LHCN-M2 (cell line): ENCODE results near the gene MYH7. TPM values are rescaled to one million over a fixed set of nuclear protein-coding genes. Genes with fewer than 3 reads are reported as not detected.
"Not testable (repeated sequence)": the region's sequence is repeated elsewhere in the genome, so short reads cannot be mapped to it uniquely, and the experiment has no call there.

Experiments
- DNase-seq: peaks from one replicate; pipeline ENCODE4 v3.0.0-alpha.2; 2012; ENCODE audit warnings: low read depth
- total RNA-seq: library from RNA; depleted of rRNA; stranded (reverse); fragments of >200 nt; gene quantifications from 2 replicates; pipeline ENCODE4 v1.2.3, GENCODE V29; 2014

The MYH7 gene
- total RNA-seq, 1 experiment from 2014 or later = 0.17 TPM

- no peak for DNase-seq
Measured at GRCh38 chr14:23407516-23408306, 27.7 kb downstream of the MYH7 start, which contains the start of gene MYH6. Gene MYH6, minus strand, starts transcription at chr14:23408273. Its CDS starts 1,050 bp downstream, at chr14:23407223.

GRCh38 chr14:23406725-23407355 is 28.6 kb downstream of the MYH7 start:
- no peak for DNase-seq

- DNase-seq = peak; percentile 2
Measured at GRCh38 chr14:23406244-23406643, 29.2 kb downstream of the MYH7 start.

GRCh38 chr14:23405516-23406025 is 29.9 kb downstream of the MYH7 start:
- DNase-seq = no peak

- no peak for DNase-seq
Measured at GRCh38 chr14:23405096-23405495, 30.4 kb downstream of the MYH7 start.

- no peak for DNase-seq
Measured at GRCh38 chr14:23404331-23404900, 31.0 kb downstream of the MYH7 start.

- no peak for DNase-seq
Measured at GRCh38 chr14:23403908-23404307, 31.6 kb downstream of the MYH7 start.

GRCh38 chr14:23403139-23403438 is 32.4 kb downstream of the MYH7 start:
- DNase-seq = no peak

GRCh38 chr14:23402296-23403138 is 32.9 kb downstream of the MYH7 start:
- DNase-seq = no peak

GRCh38 chr14:23401291-23401690 is 34.2 kb downstream of the MYH7 start:
- DNase-seq = no peak

- not testable (repeated sequence) for DNase-seq
Measured at GRCh38 chr14:23400496-23401149, 34.8 kb downstream of the MYH7 start.

GRCh38 chr14:23399591-23399990 is 35.9 kb downstream of the MYH7 start:
- no peak for DNase-seq

- no peak for DNase-seq
Measured at GRCh38 chr14:23399136-23399535, 36.3 kb downstream of the MYH7 start.

- DNase-seq = no peak
Measured at GRCh38 chr14:23398348-23398747, 37.1 kb downstream of the MYH7 start.

GRCh38 chr14:23396781-23397407 is 38.6 kb downstream of the MYH7 start:
- no peak for DNase-seq

GRCh38 chr14:23396126-23396525 is 39.3 kb downstream of the MYH7 start:
- DNase-seq = no peak

- no peak for DNase-seq
Measured at GRCh38 chr14:23392613-23393012, 42.8 kb downstream of the MYH7 start.

- not testable (repeated sequence) for DNase-seq
Measured at GRCh38 chr14:23389871-23390270, 45.6 kb downstream of the MYH7 start.

- no peak for DNase-seq
Measured at GRCh38 chr14:23389396-23389795, 46.1 kb downstream of the MYH7 start.

GRCh38 chr14:23388996-23389395 is 46.5 kb downstream of the MYH7 start:
- DNase-seq = no peak
